DOHH2 (cell line): ENCODE measurements around the gene ARHGAP4.

Experiments used
- H3F3A ChIP-seq: fragments of 200-600 bp; sonication (generic), shearing (Covaris generic); 2 replicates; pipeline ENCODE4 v1.6.0; 2016; ENCODE audit warnings: antibody characterized with exemption, mild to moderate bottlenecking; ENCODE audit not compliant: control insufficient read depth, insufficient read depth
- H3K27ac ChIP-seq: fragments of 200-600 bp; sonication (generic); 2 replicates; pipeline ENCODE4 v1.5.1; 2014; ENCODE audit warnings: low read depth, mild to moderate bottlenecking, low read length, moderate library complexity
- H3K27me3 ChIP-seq: fragments of 200-600 bp; sonication (generic); 2 replicates; pipeline ENCODE4 v1.6.1; 2014; ENCODE audit warnings: mild to moderate bottlenecking, low read length, mixed read lengths; ENCODE audit not compliant: control insufficient read depth
- H3K36me3 ChIP-seq: fragments of 200-600 bp; sonication (generic); 2 replicates; pipeline ENCODE4 v1.6.1; 2014; ENCODE audit warnings: mild to moderate bottlenecking, low read length, moderate library complexity, mixed read lengths; ENCODE audit not compliant: control insufficient read depth
- H3K4me1 ChIP-seq: fragments of 200-600 bp; sonication (generic); 2 replicates; pipeline ENCODE4 v1.6.1; 2014; ENCODE audit warnings: mild to moderate bottlenecking, low read length, mixed read lengths; ENCODE audit not compliant: control insufficient read depth
- H3K4me2 ChIP-seq: fragments of 200-600 bp; sonication (generic); 2 replicates; pipeline ENCODE4 v1.6.0; 2014; ENCODE audit warnings: mild to moderate bottlenecking, low read length, moderate library complexity
- H3K4me3 ChIP-seq: fragments of 200-600 bp; sonication (generic); 2 replicates; pipeline ENCODE4 v1.5.1; 2014; ENCODE audit warnings: mild to moderate bottlenecking, low read length, mixed read lengths
- H3K79me2 ChIP-seq: fragments of 200-600 bp; sonication (generic); 2 replicates; pipeline ENCODE4 v1.6.1; 2014; ENCODE audit warnings: mild to moderate bottlenecking, low read length, mixed read lengths; ENCODE audit not compliant: control insufficient read depth
- H3K9me2 ChIP-seq: fragments of 200-600 bp; sonication (generic); replicated peaks from 2 replicates; pipeline ENCODE4 v1.6.1; 2014; ENCODE audit warnings: mild to moderate bottlenecking, low read length, mixed read lengths; ENCODE audit not compliant: control insufficient read depth
- H3K9me3 ChIP-seq: fragments of 200-600 bp; sonication (generic); 2 replicates; pipeline ENCODE4 v1.6.1; 2014; ENCODE audit warnings: antibody characterized with exemption, low read length, mixed read lengths; ENCODE audit not compliant: control insufficient read depth, insufficient read depth
- H4K20me1 ChIP-seq: fragments of 200-600 bp; sonication (generic); 2 replicates; pipeline ENCODE4 v1.6.0; 2014; ENCODE audit warnings: low read depth, mild to moderate bottlenecking, antibody characterized with exemption, low read length, moderate library complexity; ENCODE audit not compliant: control insufficient read depth, insufficient read depth
- EZH2phosphoT487 ChIP-seq: fragments of 200-600 bp; sonication (generic); IDR thresholded peaks from 2 replicates; pipeline ENCODE4 v1.6.1; 2017; ENCODE audit warnings: borderline replicate concordance, mild to moderate bottlenecking, antibody characterized with exemption, low read length, moderate library complexity, mixed read lengths
- TF ChIP-seq, protein P1 (sequence below): fragments of 200-600 bp; sonication (generic); IDR thresholded peaks from one replicate; pipeline ENCODE4 v1.5.1; 2014; ENCODE audit warnings: antibody characterized with exemption, mild to moderate bottlenecking, low read depth, low read length; ENCODE audit not compliant: poor library complexity, severe bottlenecking

Gene ARHGAP4

DNA sequence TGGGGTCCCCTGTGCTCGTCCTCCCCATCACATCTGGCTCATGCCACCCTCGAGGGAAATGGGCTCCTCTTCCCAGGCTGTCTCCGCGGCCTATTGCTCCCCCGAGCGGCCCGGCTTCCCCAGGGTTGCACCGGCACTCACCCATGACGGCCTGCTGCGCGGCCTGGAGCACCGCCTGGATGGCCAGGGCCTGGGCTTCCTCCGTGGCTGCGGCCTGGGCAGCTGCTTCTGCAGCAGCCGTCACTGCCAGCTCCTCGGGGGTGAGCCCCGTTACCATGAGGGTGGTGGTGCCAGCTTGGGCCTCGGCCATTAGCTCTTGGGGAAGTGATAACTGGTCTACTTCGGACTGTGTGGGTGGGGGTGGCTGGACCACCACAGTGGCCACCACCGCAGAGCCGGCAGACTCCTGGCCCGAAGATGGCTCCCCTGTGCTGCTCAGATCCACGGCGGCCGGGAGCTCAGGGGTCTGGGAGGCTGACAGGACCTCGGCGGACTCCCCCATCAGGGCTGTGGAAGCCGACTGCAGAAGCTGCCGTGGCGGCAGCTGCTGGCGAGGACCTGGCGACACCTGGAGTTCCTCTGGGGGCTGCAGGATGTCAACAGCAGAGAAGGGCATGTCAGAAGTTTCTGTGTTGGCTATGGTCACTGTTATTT is 26.4 kb upstream of the ARHGAP4 start:
- Histone ChIP-seq H3K4me1 (no peaks in the 10 kb centered on the region), H3F3A (peaks cover 4% of the 10 kb centered on the region; the same call in 1 of the 2 replicates), H3K36me3 (peaks cover 84% of the 10 kb centered on the region), H3K4me3 (no peak overlapping the region), H3K27ac (no peak overlapping the region), H3K9me3 (no peaks in the 10 kb centered on the region), H3K79me2 (no peaks in the 10 kb centered on the region), H3K4me2 (no peak overlapping the region), H4K20me1 (no peaks in the 10 kb centered on the region), H3K9me2 (no peaks in the 10 kb centered on the region), H3K27me3 (no peaks in the 10 kb centered on the region)
- TF ChIP-seq, protein P1, sequence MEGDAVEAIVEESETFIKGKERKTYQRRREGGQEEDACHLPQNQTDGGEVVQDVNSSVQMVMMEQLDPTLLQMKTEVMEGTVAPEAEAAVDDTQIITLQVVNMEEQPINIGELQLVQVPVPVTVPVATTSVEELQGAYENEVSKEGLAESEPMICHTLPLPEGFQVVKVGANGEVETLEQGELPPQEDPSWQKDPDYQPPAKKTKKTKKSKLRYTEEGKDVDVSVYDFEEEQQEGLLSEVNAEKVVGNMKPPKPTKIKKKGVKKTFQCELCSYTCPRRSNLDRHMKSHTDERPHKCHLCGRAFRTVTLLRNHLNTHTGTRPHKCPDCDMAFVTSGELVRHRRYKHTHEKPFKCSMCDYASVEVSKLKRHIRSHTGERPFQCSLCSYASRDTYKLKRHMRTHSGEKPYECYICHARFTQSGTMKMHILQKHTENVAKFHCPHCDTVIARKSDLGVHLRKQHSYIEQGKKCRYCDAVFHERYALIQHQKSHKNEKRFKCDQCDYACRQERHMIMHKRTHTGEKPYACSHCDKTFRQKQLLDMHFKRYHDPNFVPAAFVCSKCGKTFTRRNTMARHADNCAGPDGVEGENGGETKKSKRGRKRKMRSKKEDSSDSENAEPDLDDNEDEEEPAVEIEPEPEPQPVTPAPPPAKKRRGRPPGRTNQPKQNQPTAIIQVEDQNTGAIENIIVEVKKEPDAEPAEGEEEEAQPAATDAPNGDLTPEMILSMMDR, result no peak
- TF ChIP-seq EZH2phosphoT487, result no peak

DNA sequence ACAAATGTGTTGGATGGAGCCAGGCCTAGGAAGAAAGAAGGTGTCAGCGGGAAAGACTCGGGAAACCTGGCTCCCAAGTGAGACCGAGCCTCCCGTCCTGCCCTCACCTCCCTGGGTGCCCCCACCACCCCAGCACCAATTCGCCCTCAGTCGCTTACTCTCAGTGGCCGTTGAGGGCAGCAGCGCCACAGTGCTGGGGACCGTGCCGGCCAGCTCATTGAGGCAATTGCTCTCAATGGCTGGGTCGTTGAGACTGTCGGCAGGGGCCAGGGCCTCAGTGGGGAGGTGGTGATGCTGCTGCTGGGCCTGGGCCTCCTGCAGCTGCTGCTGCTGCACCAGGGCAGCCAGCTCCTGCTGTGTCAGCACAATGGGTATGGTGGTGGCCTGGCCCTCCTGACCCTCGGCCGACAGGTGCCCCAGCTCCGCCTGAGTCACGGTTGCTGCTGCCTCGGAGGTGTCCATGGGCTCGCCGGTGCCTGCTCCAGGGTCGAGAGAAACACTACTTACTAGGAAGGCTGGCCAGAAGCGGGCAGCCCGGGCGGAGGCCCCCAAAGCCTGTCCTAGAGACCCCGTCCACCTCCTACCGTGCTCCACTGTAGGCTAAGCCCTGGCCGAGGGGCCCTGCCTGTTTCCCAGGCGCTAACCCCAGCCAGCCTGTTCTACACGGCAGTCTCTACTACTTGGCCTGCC is 25.8 kb upstream of the ARHGAP4 start:
- TF ChIP-seq, protein P1, result no peak
- TF ChIP-seq EZH2phosphoT487, result no peak
- Histone ChIP-seq H3K4me2 (no peak overlapping the region), H3K4me1 (no peaks in the 10 kb centered on the region), H3K27ac (no peak overlapping the region), H3K9me2 (no peaks in the 10 kb centered on the region), H3K27me3 (no peaks in the 10 kb centered on the region), H3K36me3 (peaks cover 83% of the 10 kb centered on the region), H3K9me3 (no peaks in the 10 kb centered on the region), H3K4me3 (no peak overlapping the region), H3F3A (peaks cover 5% of the 10 kb centered on the region; the same call in 1 of the 2 replicates), H3K79me2 (no peaks in the 10 kb centered on the region), H4K20me1 (no peaks in the 10 kb centered on the region; the same call in 1 of the 2 replicates)

DNA sequence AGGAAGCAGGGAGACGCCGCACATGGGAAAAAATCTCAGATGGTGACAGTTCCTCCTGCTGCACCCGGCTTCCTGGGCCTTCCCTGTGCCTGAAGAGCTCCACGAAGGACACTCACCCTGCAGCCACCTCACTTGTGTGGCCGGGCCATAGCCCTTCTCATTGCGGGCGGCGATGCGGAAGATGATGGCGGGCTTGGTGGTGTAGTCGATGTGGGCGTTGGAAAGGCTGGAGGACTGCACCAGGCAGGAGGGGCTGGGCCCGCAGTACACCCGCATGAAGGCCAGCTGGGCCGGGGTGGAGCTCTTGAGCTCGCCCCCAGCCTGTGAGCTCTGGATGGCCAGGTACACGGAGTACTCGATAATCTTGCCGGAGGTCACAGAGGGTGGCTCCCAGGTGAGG is 24.1 kb upstream of the ARHGAP4 start:
- H3K27me3 ChIP-seq, result no peaks in the 10 kb centered on the region
- no peak overlapping the region for H3K4me2 ChIP-seq
- no peaks in the 10 kb centered on the region for H3K9me3 ChIP-seq
- H3K27ac ChIP-seq, result no peak overlapping the region
- H3K9me2 ChIP-seq, result no peaks in the 10 kb centered on the region
- H4K20me1 ChIP-seq, result no peaks in the 10 kb centered on the region; the same call in 1 of the 2 replicates
- H3K4me1 ChIP-seq, result no peaks in the 10 kb centered on the region; the same call in 1 of the 2 replicates
- no peak overlapping the region for H3K4me3 ChIP-seq
- H3K36me3 ChIP-seq, result peaks cover 72% of the 10 kb centered on the region
- no peaks in the 10 kb centered on the region for H3K79me2 ChIP-seq
- peaks cover 5% of the 10 kb centered on the region; the same call in 1 of the 2 replicates for H3F3A ChIP-seq
- TF ChIP-seq EZH2phosphoT487, result no peak
- TF ChIP-seq, protein P1, result no peak
